ENCODE measurements around the gene N4BP2L2. TPM values are rescaled to one million over a fixed set of nuclear protein-coding genes. Genes with fewer than 3 reads are reported as not detected.

N4BP2L2 gene
- total RNA-seq, 1 experiment from 2014 or later = 92.7 TPM

DNA sequence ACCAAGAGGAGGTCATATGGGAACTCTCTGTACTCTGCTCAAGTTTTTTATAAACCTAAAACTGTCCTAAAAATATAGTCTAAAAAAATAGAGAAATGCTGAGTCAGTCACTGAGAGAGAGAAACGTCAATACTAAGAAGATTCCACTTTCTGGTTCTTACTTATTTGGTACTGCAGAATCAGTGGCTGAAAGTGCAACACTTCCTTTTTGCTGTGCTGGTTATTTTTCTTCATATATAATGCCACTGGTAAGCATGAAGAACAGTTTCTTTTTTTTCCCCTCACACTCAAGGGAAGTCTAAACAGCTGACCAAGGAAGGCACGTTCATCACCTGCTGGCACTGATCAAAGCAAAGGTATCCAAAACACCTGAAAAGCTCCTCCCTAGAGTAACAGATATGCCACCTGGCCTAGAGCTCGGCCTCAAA, 66.4 kb downstream of the N4BP2L2 start (continued):
- TF ChIP-seq, protein P1, sequence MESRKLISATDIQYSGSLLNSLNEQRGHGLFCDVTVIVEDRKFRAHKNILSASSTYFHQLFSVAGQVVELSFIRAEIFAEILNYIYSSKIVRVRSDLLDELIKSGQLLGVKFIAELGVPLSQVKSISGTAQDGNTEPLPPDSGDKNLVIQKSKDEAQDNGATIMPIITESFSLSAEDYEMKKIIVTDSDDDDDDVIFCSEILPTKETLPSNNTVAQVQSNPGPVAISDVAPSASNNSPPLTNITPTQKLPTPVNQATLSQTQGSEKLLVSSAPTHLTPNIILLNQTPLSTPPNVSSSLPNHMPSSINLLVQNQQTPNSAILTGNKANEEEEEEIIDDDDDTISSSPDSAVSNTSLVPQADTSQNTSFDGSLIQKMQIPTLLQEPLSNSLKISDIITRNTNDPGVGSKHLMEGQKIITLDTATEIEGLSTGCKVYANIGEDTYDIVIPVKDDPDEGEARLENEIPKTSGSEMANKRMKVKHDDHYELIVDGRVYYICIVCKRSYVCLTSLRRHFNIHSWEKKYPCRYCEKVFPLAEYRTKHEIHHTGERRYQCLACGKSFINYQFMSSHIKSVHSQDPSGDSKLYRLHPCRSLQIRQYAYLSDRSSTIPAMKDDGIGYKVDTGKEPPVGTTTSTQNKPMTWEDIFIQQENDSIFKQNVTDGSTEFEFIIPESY (IDR thresholded peaks at IDR 0.05; ENCODE audit: extremely low read depth, insufficient replicate concordance, low read length) = no peak

- ATAC-seq (no peak), DNase-seq (ENCODE audit: low read depth, low spot score) (no peak)
- no peaks in the 10 kb centered on the region for H3K9me2 ChIP-seq (ENCODE audit: insufficient read depth)
- H3K27me3 ChIP-seq (ENCODE audit: insufficient read depth, low read length) = no peaks in the 10 kb centered on the region
- CTCF ChIA-PET = no interaction called here
- H3K79me2 ChIP-seq (ENCODE audit: insufficient read depth, low read length) = no peaks in the 10 kb centered on the region
- no TSS peak for BruUV-seq (replicated peaks)
- no peaks in the 10 kb centered on the region for H3K36me3 ChIP-seq (ENCODE audit: control insufficient read depth in 1 of 2, insufficient read depth in 2 of 2, low read length in 2 of 2)
- intact Hi-C loops (cut with micrococcal nuclease) = no loop called here
- POLR2A ChIA-PET = no interaction called here
- no peak overlapping the region for H3K4me2 ChIP-seq (ENCODE audit: low read length)
- no peaks in the 10 kb centered on the region for H4K20me1 ChIP-seq (ENCODE audit: insufficient read depth)
- H3K27ac ChIP-seq (ENCODE audit: low read depth, low read length) = no peak overlapping the region
- H3K9ac ChIP-seq (ENCODE audit: low read length) = no peak overlapping the region
- no peak overlapping the region for H2AFZ ChIP-seq (ENCODE audit: low read depth, low read length, poor library complexity, severe bottlenecking)
- H3K9me3 ChIP-seq (ENCODE audit: control insufficient read depth in 1 of 2, insufficient read depth in 1 of 2, low read depth in 1 of 2, low read length in 2 of 2) = no peaks in the 10 kb centered on the region
- RAD21 ChIA-PET (ENCODE audit: low non-redundant PET in 1 of 2, low total read pairs in 2 of 2, uncharacterized antibody in 2 of 2, unreplicated experiment in 2 of 2) = no interaction called here
- H3K4me3 ChIP-seq (replicated peaks in 1 of 2; ENCODE audit: low read depth in 1 of 2, low read length in 2 of 2) = no peak overlapping the region
- H3K4me1 ChIP-seq (ENCODE audit: control insufficient read depth in 1 of 2, insufficient read depth in 2 of 2, low read length in 2 of 2) = no peaks in the 10 kb centered on the region
- TF ChIP-seq, protein P2, sequence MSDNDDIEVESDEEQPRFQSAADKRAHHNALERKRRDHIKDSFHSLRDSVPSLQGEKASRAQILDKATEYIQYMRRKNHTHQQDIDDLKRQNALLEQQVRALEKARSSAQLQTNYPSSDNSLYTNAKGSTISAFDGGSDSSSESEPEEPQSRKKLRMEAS (IDR thresholded peaks at IDR 0.05) = no peak
- TF ChIP-seq, protein P1 (IDR thresholded peaks at IDR 0.05; ENCODE audit: extremely low read depth, insufficient replicate concordance, low read length) = no peak
- TF ChIP-seq TCF7L2 (IDR thresholded peaks at IDR 0.05; ENCODE audit: borderline replicate concordance, extremely low read depth, insufficient read depth, insufficient read length) (no peak), POLR2AphosphoS5 (IDR thresholded peaks at IDR 0.05; ENCODE audit: low read depth, low read length) (no peak), SIN3A (IDR thresholded peaks at IDR 0.05; ENCODE audit: low read depth) (no peak), POLR2A (IDR thresholded peaks at IDR 0.05; ENCODE audit: borderline replicate concordance, extremely low read depth, insufficient read depth, insufficient read length) (no peak), ELF1 (IDR thresholded peaks at IDR 0.05; ENCODE audit: borderline replicate concordance, low read depth) (no peak), FOSL1 (IDR thresholded peaks at IDR 0.05; ENCODE audit: low read depth) (no peak), ATF3 (IDR thresholded peaks at IDR 0.05) (no peak), JUND (IDR thresholded peaks at IDR 0.05) (no peak), EZH2phosphoT487 (IDR thresholded peaks at IDR 0.05; ENCODE audit: borderline replicate concordance) (no peak)
- TF ChIP-seq, protein P3, sequence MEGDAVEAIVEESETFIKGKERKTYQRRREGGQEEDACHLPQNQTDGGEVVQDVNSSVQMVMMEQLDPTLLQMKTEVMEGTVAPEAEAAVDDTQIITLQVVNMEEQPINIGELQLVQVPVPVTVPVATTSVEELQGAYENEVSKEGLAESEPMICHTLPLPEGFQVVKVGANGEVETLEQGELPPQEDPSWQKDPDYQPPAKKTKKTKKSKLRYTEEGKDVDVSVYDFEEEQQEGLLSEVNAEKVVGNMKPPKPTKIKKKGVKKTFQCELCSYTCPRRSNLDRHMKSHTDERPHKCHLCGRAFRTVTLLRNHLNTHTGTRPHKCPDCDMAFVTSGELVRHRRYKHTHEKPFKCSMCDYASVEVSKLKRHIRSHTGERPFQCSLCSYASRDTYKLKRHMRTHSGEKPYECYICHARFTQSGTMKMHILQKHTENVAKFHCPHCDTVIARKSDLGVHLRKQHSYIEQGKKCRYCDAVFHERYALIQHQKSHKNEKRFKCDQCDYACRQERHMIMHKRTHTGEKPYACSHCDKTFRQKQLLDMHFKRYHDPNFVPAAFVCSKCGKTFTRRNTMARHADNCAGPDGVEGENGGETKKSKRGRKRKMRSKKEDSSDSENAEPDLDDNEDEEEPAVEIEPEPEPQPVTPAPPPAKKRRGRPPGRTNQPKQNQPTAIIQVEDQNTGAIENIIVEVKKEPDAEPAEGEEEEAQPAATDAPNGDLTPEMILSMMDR (IDR thresholded peaks at IDR 0.05 in 2 of 3, conservative IDR thresholded peaks at IDR 0.05 in 1 of 3; ENCODE audit: borderline replicate concordance in 1 of 3, insufficient read depth in 1 of 3, low read depth in 2 of 3, low read length in 2 of 3) = no peak
- TF ChIP-seq, protein P4, sequence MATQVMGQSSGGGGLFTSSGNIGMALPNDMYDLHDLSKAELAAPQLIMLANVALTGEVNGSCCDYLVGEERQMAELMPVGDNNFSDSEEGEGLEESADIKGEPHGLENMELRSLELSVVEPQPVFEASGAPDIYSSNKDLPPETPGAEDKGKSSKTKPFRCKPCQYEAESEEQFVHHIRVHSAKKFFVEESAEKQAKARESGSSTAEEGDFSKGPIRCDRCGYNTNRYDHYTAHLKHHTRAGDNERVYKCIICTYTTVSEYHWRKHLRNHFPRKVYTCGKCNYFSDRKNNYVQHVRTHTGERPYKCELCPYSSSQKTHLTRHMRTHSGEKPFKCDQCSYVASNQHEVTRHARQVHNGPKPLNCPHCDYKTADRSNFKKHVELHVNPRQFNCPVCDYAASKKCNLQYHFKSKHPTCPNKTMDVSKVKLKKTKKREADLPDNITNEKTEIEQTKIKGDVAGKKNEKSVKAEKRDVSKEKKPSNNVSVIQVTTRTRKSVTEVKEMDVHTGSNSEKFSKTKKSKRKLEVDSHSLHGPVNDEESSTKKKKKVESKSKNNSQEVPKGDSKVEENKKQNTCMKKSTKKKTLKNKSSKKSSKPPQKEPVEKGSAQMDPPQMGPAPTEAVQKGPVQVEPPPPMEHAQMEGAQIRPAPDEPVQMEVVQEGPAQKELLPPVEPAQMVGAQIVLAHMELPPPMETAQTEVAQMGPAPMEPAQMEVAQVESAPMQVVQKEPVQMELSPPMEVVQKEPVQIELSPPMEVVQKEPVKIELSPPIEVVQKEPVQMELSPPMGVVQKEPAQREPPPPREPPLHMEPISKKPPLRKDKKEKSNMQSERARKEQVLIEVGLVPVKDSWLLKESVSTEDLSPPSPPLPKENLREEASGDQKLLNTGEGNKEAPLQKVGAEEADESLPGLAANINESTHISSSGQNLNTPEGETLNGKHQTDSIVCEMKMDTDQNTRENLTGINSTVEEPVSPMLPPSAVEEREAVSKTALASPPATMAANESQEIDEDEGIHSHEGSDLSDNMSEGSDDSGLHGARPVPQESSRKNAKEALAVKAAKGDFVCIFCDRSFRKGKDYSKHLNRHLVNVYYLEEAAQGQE (IDR thresholded peaks at IDR 0.05; ENCODE audit: low read depth) = no peak
Observed at GRCh38 chr13:32471187-32471922, 67.2 kb downstream of the N4BP2L2 start.

Measured in HCT116 (cell line).